GM21576 (cell line): Measurements from ENCODE around the gene TNFSF4.

Experiments
- ATAC-seq: cut with Tn5 transposase; IDR thresholded peaks from one replicate; pipeline ENCODE4 v1.9.1; 2021; ENCODE audit warnings: mild to moderate bottlenecking, moderate library complexity; ENCODE audit not compliant: unreplicated experiment

TNFSF4 gene

DNA sequence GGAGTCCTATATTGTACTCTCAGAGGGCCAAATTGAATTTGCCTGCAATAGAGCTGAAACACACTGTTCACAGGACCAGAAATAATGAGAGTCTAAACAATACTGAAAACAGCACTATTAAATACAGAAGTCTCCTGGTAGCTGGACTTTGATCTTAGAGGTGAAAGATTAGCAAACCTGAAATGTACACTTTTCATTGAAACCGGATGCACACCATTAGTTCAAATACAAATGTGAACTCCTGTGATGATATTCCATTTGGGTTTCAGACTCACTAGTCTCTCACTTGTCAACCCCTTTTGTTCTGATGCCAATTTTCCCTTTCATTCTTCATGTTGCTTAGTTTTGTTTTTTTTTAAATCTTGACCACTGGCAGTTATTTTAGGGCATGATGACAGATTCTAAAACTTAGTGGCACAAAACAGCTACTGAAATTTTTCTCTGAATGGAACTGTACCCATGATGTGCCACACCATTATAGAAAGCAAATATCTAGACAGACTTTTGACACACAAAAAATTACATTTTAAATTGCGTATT, 5.9 kb upstream of the TNFSF4 start:
- ATAC-seq = peak; percentile 76

- ATAC-seq = no peak
Observed at GRCh38 chr1:173210716-173211231, 3.6 kb upstream of the TNFSF4 start.

DNA sequence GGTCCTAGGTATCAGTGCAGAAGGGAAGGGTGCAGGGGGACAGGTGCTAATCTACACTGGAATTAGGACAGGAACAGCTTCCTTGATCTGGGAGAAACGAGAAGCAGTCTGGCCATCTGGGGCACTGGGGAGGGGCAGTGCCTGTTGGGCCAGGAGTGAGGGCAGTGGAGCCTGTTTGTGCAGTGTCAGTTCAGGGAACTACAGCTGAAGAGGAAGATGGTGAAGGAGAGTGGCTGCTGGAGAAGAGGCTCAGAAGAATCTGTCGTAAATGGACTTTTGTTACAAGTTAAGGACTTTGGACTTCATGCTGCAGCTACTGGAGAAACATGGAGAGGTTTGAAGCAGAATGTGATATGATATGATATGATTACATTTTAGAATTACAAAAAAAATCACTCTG, 3.2 kb upstream of the TNFSF4 start:
- ATAC-seq = no peak

DNA sequence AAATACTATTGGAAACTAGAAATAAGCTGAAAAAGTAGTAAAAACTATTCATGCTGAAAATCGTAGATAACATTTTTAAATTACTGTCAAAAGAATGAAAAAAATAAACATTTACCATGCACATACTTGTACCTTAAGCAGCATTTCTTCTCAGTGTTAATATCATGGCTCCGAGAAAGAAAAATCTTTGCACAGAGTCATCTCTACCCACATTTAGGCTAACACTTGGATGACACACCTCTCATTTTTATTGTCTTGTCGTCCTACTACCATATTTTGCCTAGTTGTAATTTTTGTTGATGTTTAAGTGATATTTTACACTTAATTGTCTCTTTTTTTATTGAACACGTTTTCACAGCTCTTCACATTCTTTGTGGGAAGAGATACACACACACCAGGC, 1.7 kb upstream of the TNFSF4 start:
- no peak for ATAC-seq

- ATAC-seq = no peak
Observed at GRCh38 chr1:173208146-173208545, 1.0 kb upstream of the TNFSF4 start.

GRCh38 chr1:173205146-173206051, 1.7 kb downstream of the TNFSF4 start:
- peak; percentile 31 for ATAC-seq

GRCh38 chr1:173204693-173205092, 2.4 kb downstream of the TNFSF4 start:
- no peak for ATAC-seq

GRCh38 chr1:173202424-173203145, 4.5 kb downstream of the TNFSF4 start:
- ATAC-seq = peak; percentile 45

GRCh38 chr1:173201969-173202368, 5.2 kb downstream of the TNFSF4 start:
- ATAC-seq = no peak

- peak; percentile 86 for ATAC-seq
Observed at GRCh38 chr1:173195596-173196088, 11.5 kb downstream of the TNFSF4 start.

GRCh38 chr1:173193639-173194038, 13.5 kb downstream of the TNFSF4 start:
- ATAC-seq = no peak

- ATAC-seq = no peak
Observed at GRCh38 chr1:173191011-173191705, 16.0 kb downstream of the TNFSF4 start.

GRCh38 chr1:173190101-173190936, 16.8 kb downstream of the TNFSF4 start:
- no peak for ATAC-seq

DNA sequence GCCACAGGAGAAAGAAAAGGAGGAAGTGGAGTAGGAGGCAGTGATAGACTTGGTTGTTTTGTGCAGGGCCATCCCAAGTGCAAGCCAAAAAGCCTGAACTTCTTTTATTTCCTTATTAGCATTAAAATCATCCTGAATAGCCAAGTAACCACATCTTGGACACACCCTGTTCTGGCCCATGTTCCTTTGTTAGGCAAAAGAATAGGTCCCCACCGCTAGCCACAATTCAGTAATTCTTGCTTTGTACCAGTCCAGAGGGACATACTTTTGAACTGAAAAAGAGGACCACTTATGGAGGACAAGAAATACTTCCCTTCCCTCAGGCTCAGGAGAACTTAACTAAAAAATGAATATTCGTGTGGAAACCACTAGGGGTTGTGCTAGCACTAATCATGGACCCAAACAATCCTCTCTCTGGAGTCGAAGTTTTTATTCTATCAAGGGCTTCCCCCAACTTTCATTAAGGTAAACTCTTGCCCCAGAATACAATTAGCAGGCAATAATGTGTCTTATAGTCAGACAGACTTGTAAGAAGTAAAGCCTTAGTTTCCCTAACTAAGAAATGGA, 19.4 kb downstream of the TNFSF4 start:
- no peak for ATAC-seq

- ATAC-seq = no peak
Observed at GRCh38 chr1:173181791-173182190, 25.3 kb downstream of the TNFSF4 start.

- ATAC-seq = no peak
Observed at GRCh38 chr1:173176246-173176645, 30.9 kb downstream of the TNFSF4 start.

GRCh38 chr1:173175514-173176145, 31.5 kb downstream of the TNFSF4 start:
- no peak for ATAC-seq

DNA sequence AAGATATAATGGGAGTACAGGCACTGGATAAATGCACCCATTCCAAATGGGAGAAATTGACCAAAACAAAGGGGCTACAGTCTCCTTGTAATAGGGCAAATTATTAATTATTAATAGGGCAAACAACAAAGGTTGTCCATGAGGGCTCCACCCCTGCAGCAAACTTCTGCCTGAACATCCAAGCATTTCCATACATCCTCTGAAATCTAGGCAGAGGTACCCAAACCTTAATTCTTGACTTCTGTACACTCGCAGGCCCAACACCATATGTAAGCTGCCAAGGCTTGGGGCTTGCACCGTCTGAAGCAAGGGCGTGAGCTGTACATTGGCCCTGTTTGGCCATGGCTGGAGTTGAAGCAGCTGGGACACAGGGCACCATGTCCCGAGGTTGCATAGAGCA, 33.7 kb downstream of the TNFSF4 start:
- ATAC-seq = no peak

GRCh38 chr1:173171152-173171551, 36.0 kb downstream of the TNFSF4 start:
- ATAC-seq = no peak
